ENCODE results near the gene MXD3. TPM values are rescaled to one million over a fixed set of nuclear protein-coding genes. Genes with fewer than 3 reads are reported as not detected.

The MXD3 gene
- total RNA-seq, 4 donors from 2014 or later: 0.90 to 7.8 (median 3.5) TPM

GRCh38 chr5:177339107-177339638, 27.5 kb upstream of the MXD3 start:
- in situ Hi-C loops (cut with MboI; ENCODE audit: low sequenced_read_pairs in 4 of 4): no loop called here
- no peak overlapping the region for H3K4me3 ChIP-seq
- no peak overlapping the region for H3K27ac ChIP-seq
- no peaks in the 10 kb centered on the region for H3K4me1 ChIP-seq
- DNase-seq (no peak), ATAC-seq (no peak)
- H3K9me3 ChIP-seq: no peaks in the 10 kb centered on the region
- intact Hi-C loops (cut with DNase I; ENCODE audit: low total_unique reads): no loop called here
- H3K27me3 ChIP-seq: no peaks in the 10 kb centered on the region
- H3K36me3 ChIP-seq: peaks cover 0 to 45% of the 10 kb centered on the region in 2 donors
- TF ChIP-seq, protein P1, sequence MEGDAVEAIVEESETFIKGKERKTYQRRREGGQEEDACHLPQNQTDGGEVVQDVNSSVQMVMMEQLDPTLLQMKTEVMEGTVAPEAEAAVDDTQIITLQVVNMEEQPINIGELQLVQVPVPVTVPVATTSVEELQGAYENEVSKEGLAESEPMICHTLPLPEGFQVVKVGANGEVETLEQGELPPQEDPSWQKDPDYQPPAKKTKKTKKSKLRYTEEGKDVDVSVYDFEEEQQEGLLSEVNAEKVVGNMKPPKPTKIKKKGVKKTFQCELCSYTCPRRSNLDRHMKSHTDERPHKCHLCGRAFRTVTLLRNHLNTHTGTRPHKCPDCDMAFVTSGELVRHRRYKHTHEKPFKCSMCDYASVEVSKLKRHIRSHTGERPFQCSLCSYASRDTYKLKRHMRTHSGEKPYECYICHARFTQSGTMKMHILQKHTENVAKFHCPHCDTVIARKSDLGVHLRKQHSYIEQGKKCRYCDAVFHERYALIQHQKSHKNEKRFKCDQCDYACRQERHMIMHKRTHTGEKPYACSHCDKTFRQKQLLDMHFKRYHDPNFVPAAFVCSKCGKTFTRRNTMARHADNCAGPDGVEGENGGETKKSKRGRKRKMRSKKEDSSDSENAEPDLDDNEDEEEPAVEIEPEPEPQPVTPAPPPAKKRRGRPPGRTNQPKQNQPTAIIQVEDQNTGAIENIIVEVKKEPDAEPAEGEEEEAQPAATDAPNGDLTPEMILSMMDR (IDR thresholded peaks at IDR 0.05 in 4 of 5, conservative IDR thresholded peaks at IDR 0.05 in 1 of 5): no peak
- no peak for TF ChIP-seq POLR2A (IDR thresholded peaks at IDR 0.05)

- DNase-seq (no peak), ATAC-seq (no peak)
- Histone ChIP-seq H3K4me3 (no peak overlapping the region), H3K27ac (no peak overlapping the region), H3K4me1 (no peaks in the 10 kb centered on the region), H3K27me3 (no peaks in the 10 kb centered on the region), H3K36me3 (peaks cover 0 to 52% of the 10 kb centered on the region in 2 donors), H3K9me3 (no peaks in the 10 kb centered on the region)
- intact Hi-C loops (cut with DNase I; ENCODE audit: low total_unique reads) (no loop called here), in situ Hi-C loops (cut with MboI; ENCODE audit: low sequenced_read_pairs in 4 of 4) (no loop called here)
- TF ChIP-seq, protein P1 (IDR thresholded peaks at IDR 0.05 in 4 of 5, conservative IDR thresholded peaks at IDR 0.05 in 1 of 5): no peak
- TF ChIP-seq POLR2A (IDR thresholded peaks at IDR 0.05): no peak
Measured at GRCh38 chr5:177338251-177339106, 26.8 kb upstream of the MXD3 start.

DNA sequence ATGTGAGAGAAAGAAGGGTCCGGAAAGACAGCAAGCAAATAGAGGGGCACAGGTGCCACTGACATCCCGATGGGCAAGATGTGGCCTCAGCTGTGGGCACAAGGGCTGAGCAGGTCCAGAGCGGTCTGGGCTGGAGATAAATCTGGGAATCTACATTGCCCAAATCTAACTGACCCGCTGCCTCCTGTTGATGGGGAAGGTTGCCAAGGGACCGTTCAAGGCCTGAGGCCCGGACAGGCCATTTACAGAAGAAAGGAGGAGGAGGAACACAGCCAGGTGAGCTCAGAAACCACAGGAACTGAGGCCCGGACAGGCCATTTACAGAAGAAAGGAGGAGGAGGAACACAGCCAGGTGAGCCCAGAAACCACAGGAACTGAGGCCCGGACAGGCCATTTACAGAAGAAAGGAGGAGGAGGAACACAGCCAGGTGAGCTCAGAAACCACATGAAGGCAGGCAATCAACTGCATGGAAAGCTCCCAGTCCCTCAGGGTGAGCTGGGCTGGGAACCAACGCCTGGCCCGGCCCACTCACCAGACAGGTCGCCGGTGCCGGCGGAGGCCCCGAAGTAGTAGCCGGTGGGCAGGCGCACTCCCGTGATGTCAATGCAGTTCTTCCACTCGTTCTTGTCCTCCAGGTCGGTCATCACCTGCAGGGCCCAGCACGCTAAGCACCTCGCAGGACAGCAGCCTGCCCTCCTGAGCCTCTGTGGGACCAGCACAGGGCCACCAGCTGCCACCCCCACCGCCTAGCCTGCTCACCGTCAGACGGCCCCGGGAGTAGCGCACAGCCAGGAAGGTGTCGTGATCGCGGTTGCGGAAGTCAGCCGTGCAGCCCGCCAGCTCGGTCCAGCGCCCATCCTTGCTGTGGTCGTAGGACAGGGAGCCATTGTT, 25.2 kb upstream of the MXD3 start:
- DNase-seq (no peak), ATAC-seq (no peak)
- no peak overlapping the region for H3K4me3 ChIP-seq
- TF ChIP-seq, protein P1 (IDR thresholded peaks at IDR 0.05 in 4 of 5, conservative IDR thresholded peaks at IDR 0.05 in 1 of 5): no peak
- TF ChIP-seq POLR2A (IDR thresholded peaks at IDR 0.05): no peak
- no peaks in the 10 kb centered on the region for H3K9me3 ChIP-seq
- no peaks in the 10 kb centered on the region for H3K27me3 ChIP-seq
- H3K4me1 ChIP-seq: no peaks in the 10 kb centered on the region
- in situ Hi-C loops (cut with MboI; ENCODE audit: low sequenced_read_pairs in 4 of 4): no loop called here
- H3K27ac ChIP-seq: no peak overlapping the region
- intact Hi-C loops (cut with DNase I; ENCODE audit: low total_unique reads): no loop called here
- peaks cover 0 to 62% of the 10 kb centered on the region in 2 donors for H3K36me3 ChIP-seq

DNA sequence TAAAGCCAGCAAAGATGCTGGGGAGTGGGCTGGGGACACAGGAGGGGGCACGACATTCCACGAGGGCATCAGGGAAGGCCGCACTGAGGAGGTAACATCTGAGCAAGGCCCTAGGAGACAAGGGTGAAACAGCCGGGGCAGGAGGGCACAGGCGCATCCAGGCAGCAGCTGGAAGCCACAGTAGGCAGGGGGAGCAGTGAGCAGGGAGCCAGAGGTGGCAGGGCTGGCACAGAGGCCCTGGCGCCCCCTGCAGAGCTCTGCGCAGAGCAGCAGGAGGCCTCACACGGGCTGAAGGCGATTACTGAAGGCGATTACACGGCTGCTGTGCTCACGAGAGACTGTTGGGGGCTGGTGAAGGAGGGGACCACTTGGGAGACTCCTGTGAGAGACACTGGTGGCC, 24.4 kb upstream of the MXD3 start:
- in situ Hi-C loops (cut with MboI; ENCODE audit: low sequenced_read_pairs in 4 of 4): no loop called here
- no peaks in the 10 kb centered on the region for H3K27me3 ChIP-seq
- H3K4me1 ChIP-seq: no peaks in the 10 kb centered on the region
- TF ChIP-seq, protein P1 (IDR thresholded peaks at IDR 0.05 in 4 of 5, conservative IDR thresholded peaks at IDR 0.05 in 1 of 5): no peak
- no peak for TF ChIP-seq POLR2A (IDR thresholded peaks at IDR 0.05)
- ATAC-seq: no peak
- intact Hi-C loops (cut with DNase I; ENCODE audit: low total_unique reads): no loop called here
- no peak overlapping the region for H3K27ac ChIP-seq
- no peaks in the 10 kb centered on the region for H3K9me3 ChIP-seq
- no peak overlapping the region for H3K4me3 ChIP-seq
- peaks cover 0 to 65% of the 10 kb centered on the region in 2 donors for H3K36me3 ChIP-seq
- DNase-seq: no peak

Measured in gastrocnemius medialis (tissue), 4 donors.